CD4-positive, alpha-beta T cell (primary cell): ENCODE data around the gene TRAPPC6A. TPM values are rescaled to one million over a fixed set of nuclear protein-coding genes. Genes with fewer than 3 reads are reported as not detected.

ENCODE experiments used
- ATAC-seq: fragments of 200-7000 bp; cut with Tn5 transposase; one replicate; pipeline ENCODE4 v1.10.0; 2022; ENCODE audit warnings: mild to moderate bottlenecking; ENCODE audit not compliant: poor library complexity
- CTCF ChIA-PET: fragments of 350-600 bp; sonication (Branson Sonifier 250); formaldehyde crosslinking; loops from one replicate; lab custom pipeline; 2021; ENCODE audit warnings: antibody characterized with exemption, inconsistent platforms; lab: Charles Lee
- POLR2A ChIA-PET: fragments of 350-600 bp; sonication (Branson Sonifier 250); formaldehyde crosslinking; loops from one replicate; lab custom pipeline; 2021; ENCODE audit warnings: antibody characterized with exemption, inconsistent platforms; lab: Charles Lee
- DNase-seq, 14 experiments: peaks; one replicate each; pipeline ENCODE4 v3.0.0-alpha.2; 2013 to 2020; ENCODE audit warnings: mixed read lengths in 2 of 14
- H3K27ac ChIP-seq, 2 donors: one replicate each; pipeline versions ENCODE4 v1.5.1 to v1.7.0; 2013; ENCODE audit warnings: low read length in 2 of 2, low read depth in 1 of 2, mild to moderate bottlenecking in 1 of 2
- H3K27me3 ChIP-seq, 2 experiments: 1 replicate in 1 of 2; 2 replicates in 1 of 2; pipeline versions ENCODE4 v1.6.1 to v1.7.0; 2013; ENCODE audit warnings: low read length in 2 of 2, control low read depth in 1 of 2, mild to moderate bottlenecking in 1 of 2, moderate library complexity in 1 of 2; ENCODE audit not compliant: insufficient read depth in 2 of 2, control insufficient read depth in 1 of 2
- H3K36me3 ChIP-seq: one replicate; pipeline ENCODE4 v1.6.1; 2013; ENCODE audit warnings: low read length, control low read depth; ENCODE audit not compliant: insufficient read depth
- H3K4me1 ChIP-seq: one replicate; pipeline ENCODE4 v1.6.1; 2013; ENCODE audit warnings: low read length, control low read depth; ENCODE audit not compliant: insufficient read depth
- H3K4me3 ChIP-seq: one replicate; pipeline ENCODE4 v1.5.1; 2013; ENCODE audit warnings: mild to moderate bottlenecking, low read length, moderate library complexity
- H3K9me3 ChIP-seq, 2 experiments: 1 replicate in 1 of 2; 2 replicates in 1 of 2; pipeline versions ENCODE4 v1.6.1 to v1.7.0; 2013; ENCODE audit warnings: low read length in 2 of 2, mild to moderate bottlenecking in 2 of 2, control low read depth in 1 of 2, moderate library complexity in 1 of 2; ENCODE audit not compliant: control insufficient read depth in 1 of 2, insufficient read depth in 1 of 2
- H3K27ac Mint-ChIP-seq: one replicate; pipeline ENCODE4 v1.8.0; 2020; ENCODE audit warnings: mixed read lengths
- H3K27me3 Mint-ChIP-seq: one replicate; pipeline ENCODE4 v1.8.0; 2021; ENCODE audit warnings: mixed read lengths
- H3K36me3 Mint-ChIP-seq: one replicate; pipeline ENCODE4 v1.8.0; 2021; ENCODE audit warnings: low read depth, mixed read lengths
- H3K4me1 Mint-ChIP-seq: one replicate; pipeline ENCODE4 v1.8.0; 2021; ENCODE audit warnings: low read depth, mixed read lengths
- H3K4me3 Mint-ChIP-seq: one replicate; pipeline ENCODE4 v1.8.0; 2020; ENCODE audit warnings: mild to moderate bottlenecking, mixed read lengths
- H3K9me3 Mint-ChIP-seq: one replicate; pipeline ENCODE4 v1.8.0; 2020; ENCODE audit warnings: mixed read lengths
- CTCF ChIP-seq: fragments of 200-600 bp; IDR thresholded peaks from one replicate; pipeline ENCODE4 v1.8.0; 2022; ENCODE audit warnings: antibody characterized with exemption, mild to moderate bottlenecking
- intact Hi-C, 2 experiments: fragments of 100-400 bp; cut with DNase I in 1 of 2; cut with micrococcal nuclease in 1 of 2; formaldehyde crosslinking; loops; one replicate each; pipeline versions ENCODE4 v1.15.1 to v1.9.0; 2023 to 2025; cut with DNase I, micrococcal nuclease
- total RNA-seq, 174 experiments: library from RNA in 2 of 174; stranded (reverse) in 2 of 174; gene quantifications; one replicate each; pipeline ENCODE4 v1.2.3 and lab custom pipeline; 2021 to 2026

TRAPPC6A gene
- total RNA-seq, 2 experiments from 2014 or later: 32.0 to 38.8 TPM

DNA sequence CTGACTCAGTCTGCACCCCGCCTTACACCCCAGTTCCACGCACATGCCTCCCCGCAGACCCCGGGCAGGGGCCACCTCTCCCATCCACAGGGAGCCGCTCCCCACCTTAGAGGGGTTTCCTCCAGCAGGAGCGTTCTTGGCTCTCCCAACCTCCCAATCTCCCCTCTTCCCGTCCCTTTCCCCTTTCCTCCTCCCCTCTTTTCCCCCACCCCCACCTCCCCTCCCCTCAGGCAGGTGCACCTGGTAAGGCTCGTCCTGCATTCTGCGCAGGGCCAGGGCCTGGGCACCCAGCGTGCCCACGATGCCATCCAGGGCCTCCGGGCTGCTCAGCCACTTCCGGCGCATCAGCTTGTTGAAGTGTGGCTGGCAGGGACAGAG is 39.9 kb upstream of the TRAPPC6A start:
- ATAC-seq: no peak

DNA sequence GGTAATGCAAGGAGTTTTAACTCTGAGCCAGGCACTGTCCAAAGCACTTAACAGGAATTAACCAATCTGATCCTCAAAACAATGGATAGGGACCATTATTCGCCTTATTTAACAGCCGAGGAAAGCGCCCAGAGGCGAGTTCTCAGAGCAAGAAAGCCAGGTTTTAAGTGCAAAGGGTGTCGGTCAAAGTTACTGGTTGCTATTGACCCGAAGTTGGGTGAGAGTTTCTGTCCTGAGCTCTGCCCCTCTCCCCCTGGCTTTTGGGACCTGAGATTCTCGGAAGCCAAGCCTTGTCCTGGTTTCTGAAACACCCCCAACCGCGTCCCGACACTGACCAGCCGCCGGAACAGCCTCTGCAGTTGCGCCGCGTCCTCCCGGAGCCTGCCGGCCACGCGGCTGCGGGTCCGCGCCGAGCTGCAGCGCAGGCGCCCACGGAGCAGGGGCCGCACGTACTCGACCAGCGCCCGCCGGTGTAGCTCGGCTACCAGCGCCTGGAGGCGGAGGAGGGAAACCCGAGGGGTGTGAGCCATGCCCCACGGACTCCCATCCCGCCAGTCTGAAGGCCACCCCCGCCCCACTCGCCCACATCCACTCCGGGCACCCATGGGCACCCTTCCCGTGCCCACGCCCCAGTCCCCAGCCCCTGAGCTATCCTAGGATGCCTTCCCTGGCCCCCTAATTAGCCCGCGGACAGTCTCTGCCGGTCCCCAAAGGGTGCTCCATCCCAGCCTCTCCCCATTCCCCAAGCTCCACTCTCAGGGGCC is 39.3 kb upstream of the TRAPPC6A start:
- Mint-ChIP-seq H3K4me1 (no peaks in the 10 kb centered on the region), H3K27me3 (peaks cover 56% of the 10 kb centered on the region)

More for the DNA sequence above, 39.9 kb upstream of the TRAPPC6A start:
- no peak for DNase-seq
- peaks cover 5% of the 10 kb centered on the region for H3K4me1 ChIP-seq
- Mint-ChIP-seq H3K4me3 (no peak overlapping the region), H3K9me3 (no peaks in the 10 kb centered on the region), H3K36me3 (no peaks in the 10 kb centered on the region), H3K4me1 (no peaks in the 10 kb centered on the region), H3K27me3 (peaks cover 61% of the 10 kb centered on the region), H3K27ac (no peak overlapping the region)
- ChIA-PET CTCF (no interaction called here), POLR2A (no interaction called here)
- H3K4me3 ChIP-seq: no peak overlapping the region
- intact Hi-C loops: no loop called here
- H3K27me3 ChIP-seq: peaks cover 30 to 32% of the 10 kb centered on the region in 2 experiments
- H3K36me3 ChIP-seq: no peaks in the 10 kb centered on the region
- TF ChIP-seq CTCF: no peak
- H3K27ac ChIP-seq: no peak overlapping the region
- H3K9me3 ChIP-seq: no peaks in the 10 kb centered on the region

DNA sequence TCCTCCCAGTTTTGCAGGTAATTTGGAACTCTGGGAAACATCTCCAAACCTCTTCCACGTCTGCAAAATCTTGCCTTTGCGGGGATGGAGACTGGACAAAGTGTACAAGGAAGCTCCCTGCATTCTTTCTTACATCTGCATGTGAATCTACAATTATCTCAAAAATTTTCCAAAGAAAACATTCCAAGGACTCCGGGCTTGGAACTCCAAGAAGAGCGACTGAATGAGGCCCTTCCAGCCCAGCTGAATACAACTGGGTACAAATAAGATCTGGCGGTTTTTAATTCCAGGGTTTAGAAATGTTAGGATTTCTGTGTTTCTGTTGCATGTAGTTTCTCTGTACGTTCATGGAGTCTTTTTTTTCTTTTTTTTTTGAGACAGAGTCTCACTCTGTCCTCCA is 38.6 kb upstream of the TRAPPC6A start:
- H3K36me3 Mint-ChIP-seq: no peaks in the 10 kb centered on the region
- no peak for TF ChIP-seq CTCF

More for the DNA sequence above, 39.3 kb upstream of the TRAPPC6A start:
- no peaks in the 10 kb centered on the region for H3K9me3 ChIP-seq
- intact Hi-C loops: no loop called here
- no peaks in the 10 kb centered on the region for H3K36me3 ChIP-seq
- no peak overlapping the region for H3K27ac Mint-ChIP-seq
- no peak overlapping the region for H3K4me3 Mint-ChIP-seq
- H3K4me1 ChIP-seq: peaks cover 5% of the 10 kb centered on the region
- POLR2A ChIA-PET: no interaction called here
- H3K4me3 ChIP-seq: no peak overlapping the region
- H3K27ac ChIP-seq: no peak overlapping the region
- CTCF ChIA-PET: no interaction called here
- no peaks in the 10 kb centered on the region for H3K36me3 Mint-ChIP-seq
- peaks cover 32% of the 10 kb centered on the region in 2 experiments for H3K27me3 ChIP-seq
- no peak for TF ChIP-seq CTCF
- H3K9me3 Mint-ChIP-seq: no peaks in the 10 kb centered on the region
- DNase-seq (no peak), ATAC-seq (no peak)

More for the DNA sequence above, 38.6 kb upstream of the TRAPPC6A start:
- H3K36me3 ChIP-seq: no peaks in the 10 kb centered on the region
- no peak overlapping the region for H3K4me3 Mint-ChIP-seq
- ChIA-PET CTCF (no interaction called here), POLR2A (no interaction called here)
- peaks cover 36 to 38% of the 10 kb centered on the region in 2 experiments for H3K27me3 ChIP-seq
- H3K9me3 Mint-ChIP-seq: no peaks in the 10 kb centered on the region
- no peaks in the 10 kb centered on the region for H3K9me3 ChIP-seq
- H3K4me1 ChIP-seq: peaks cover 5% of the 10 kb centered on the region
- no peak for DNase-seq
- H3K27ac Mint-ChIP-seq: no peak overlapping the region
- H3K27ac ChIP-seq: no peak overlapping the region
- no peak overlapping the region for H3K4me3 ChIP-seq
- peaks cover 50% of the 10 kb centered on the region for H3K27me3 Mint-ChIP-seq
- intact Hi-C loops: no loop called here
- no peaks in the 10 kb centered on the region for H3K4me1 Mint-ChIP-seq
- no peak for ATAC-seq
